ENCODE measurements around the gene PROK1. TPM values are rescaled to one million over a fixed set of nuclear protein-coding genes. Genes with fewer than 3 reads are reported as not detected.
"Not testable (repeated sequence)": the region's sequence is repeated elsewhere in the genome, so short reads cannot be mapped to it uniquely, and the experiment has no call there.

Gene PROK1
- total RNA-seq, 4 donors from 2014 or later, result 0.34 to 1.9 (median 0.78) TPM; not detected in 1

DNA sequence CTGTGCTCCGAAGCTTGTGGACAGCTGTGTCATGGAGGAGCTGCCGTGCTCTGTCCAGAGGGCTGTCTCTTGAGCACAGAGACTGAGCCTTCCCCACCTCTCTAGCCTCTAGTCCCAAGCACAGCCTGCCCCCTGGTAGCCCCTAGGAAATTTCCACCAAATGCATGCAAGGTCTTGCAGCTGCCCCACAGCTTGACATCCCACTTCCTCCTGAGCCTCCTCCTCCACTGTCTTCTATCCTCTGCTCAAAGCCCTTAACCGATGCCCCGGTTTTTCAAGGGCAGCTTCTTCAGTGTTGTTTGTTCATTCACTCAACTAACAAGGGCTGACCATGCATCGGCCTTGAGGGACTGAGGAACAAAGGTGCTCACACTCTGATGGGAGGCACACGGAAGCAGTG lies 20.6 kb upstream of the PROK1 start:
- H3K4me3 ChIP-seq (ENCODE audit: low read depth, poor library complexity, severe bottlenecking), result no peak overlapping the region
- WGBS, 2 donors, result 78 to 80% methylated on average over 6 of the region's 6 CpGs
- no peak for DNase-seq (ENCODE audit: low spot score in 2 of 2)
- TF ChIP-seq, protein P1, sequence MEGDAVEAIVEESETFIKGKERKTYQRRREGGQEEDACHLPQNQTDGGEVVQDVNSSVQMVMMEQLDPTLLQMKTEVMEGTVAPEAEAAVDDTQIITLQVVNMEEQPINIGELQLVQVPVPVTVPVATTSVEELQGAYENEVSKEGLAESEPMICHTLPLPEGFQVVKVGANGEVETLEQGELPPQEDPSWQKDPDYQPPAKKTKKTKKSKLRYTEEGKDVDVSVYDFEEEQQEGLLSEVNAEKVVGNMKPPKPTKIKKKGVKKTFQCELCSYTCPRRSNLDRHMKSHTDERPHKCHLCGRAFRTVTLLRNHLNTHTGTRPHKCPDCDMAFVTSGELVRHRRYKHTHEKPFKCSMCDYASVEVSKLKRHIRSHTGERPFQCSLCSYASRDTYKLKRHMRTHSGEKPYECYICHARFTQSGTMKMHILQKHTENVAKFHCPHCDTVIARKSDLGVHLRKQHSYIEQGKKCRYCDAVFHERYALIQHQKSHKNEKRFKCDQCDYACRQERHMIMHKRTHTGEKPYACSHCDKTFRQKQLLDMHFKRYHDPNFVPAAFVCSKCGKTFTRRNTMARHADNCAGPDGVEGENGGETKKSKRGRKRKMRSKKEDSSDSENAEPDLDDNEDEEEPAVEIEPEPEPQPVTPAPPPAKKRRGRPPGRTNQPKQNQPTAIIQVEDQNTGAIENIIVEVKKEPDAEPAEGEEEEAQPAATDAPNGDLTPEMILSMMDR (IDR thresholded peaks at IDR 0.05), result no peak
- intact Hi-C loops (cut with DNase I; ENCODE audit: low total_unique reads), result no loop called here

DNA sequence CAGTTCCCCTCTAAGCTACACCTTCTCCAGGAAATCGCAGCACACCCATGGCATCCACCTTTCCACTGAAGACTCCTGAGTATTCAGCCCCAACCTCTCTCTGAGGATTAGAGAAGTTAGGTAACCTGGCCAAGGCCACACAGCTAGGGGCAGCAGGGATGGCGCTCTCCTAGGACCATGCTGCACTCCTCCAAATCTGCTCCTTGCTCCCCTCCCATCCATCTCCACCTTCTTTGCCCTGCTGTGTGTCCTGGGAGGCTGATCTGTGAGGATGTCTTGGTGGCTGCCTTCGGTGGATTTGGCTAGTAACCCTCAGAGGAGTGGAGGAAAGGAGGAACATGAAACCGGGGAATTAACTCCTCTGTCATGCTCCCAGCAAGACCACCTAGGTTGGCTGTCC lies 20.0 kb upstream of the PROK1 start:
- DNase-seq (ENCODE audit: low spot score in 2 of 2), result no peak
- intact Hi-C loops (cut with DNase I; ENCODE audit: low total_unique reads), result no loop called here
- WGBS, 2 donors, result 83 to 84% methylated on average over 4 of the region's 4 CpGs
- H3K4me3 ChIP-seq (ENCODE audit: low read depth, poor library complexity, severe bottlenecking), result no peak overlapping the region
- TF ChIP-seq, protein P1 (IDR thresholded peaks at IDR 0.05), result no peak
- no peak for TF ChIP-seq POLR2A (IDR thresholded peaks at IDR 0.05)

DNA sequence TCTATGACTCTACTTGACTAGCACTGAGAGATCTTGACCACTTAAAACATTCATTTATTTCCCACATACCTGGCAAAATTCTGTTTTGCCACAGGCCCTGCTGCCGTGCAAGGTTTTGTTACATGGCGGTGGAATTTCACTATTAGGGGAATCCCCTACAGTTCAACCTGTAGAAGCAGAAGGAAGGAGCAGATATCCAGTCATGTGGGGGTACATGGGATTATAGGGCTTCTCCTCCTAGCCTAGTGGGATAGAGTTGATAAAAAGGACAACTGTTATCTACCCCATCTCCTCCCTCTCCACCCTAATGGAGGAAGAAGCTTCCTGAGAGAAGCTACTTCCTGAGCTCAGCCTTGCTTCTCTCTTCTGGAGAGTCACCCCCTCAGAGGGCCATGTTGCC lies 17.7 kb upstream of the PROK1 start:
- no peak overlapping the region for H3K4me3 ChIP-seq (ENCODE audit: low read depth, poor library complexity, severe bottlenecking)
- intact Hi-C loops (cut with DNase I; ENCODE audit: low total_unique reads), result no loop called here
- 82 to 88% methylated on average over 2 of the region's 2 CpGs for WGBS, 2 donors
- DNase-seq (ENCODE audit: low spot score in 2 of 2), result no peak
- TF ChIP-seq POLR2A (IDR thresholded peaks at IDR 0.05), result no peak
- TF ChIP-seq, protein P1 (IDR thresholded peaks at IDR 0.05), result no peak

DNA sequence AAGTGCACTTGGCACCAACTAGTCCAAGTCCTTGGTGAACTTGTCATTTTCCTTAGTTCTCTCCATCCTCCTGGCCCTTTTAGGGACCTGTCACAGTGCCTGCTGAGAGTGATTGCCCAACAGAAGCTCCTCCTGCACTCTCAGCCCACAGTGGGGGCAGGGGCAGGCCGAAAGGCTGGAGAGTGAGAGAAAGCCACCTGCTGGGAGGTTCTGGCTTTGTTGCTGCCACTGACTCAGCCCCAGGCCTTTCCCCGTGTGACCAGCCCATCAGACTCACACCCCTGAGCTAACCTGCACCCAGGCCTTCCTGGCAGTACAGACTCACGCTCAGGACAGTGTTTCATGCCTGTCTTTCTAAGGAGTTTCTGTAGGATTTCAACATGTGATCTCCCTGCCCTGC lies 17.1 kb upstream of the PROK1 start:
- WGBS, 2 donors, result 33 to 45% methylated on average over 2 of the region's 3 CpGs
- DNase-seq (ENCODE audit: low spot score in 2 of 2), result peak in 1 of 2 donors; percentile 31
- TF ChIP-seq, protein P1 (IDR thresholded peaks at IDR 0.05), result no peak
- TF ChIP-seq POLR2A (IDR thresholded peaks at IDR 0.05), result no peak
- no peak overlapping the region for H3K4me3 ChIP-seq (ENCODE audit: low read depth, poor library complexity, severe bottlenecking)
- intact Hi-C loops (cut with DNase I; ENCODE audit: low total_unique reads), result no loop called here

DNA sequence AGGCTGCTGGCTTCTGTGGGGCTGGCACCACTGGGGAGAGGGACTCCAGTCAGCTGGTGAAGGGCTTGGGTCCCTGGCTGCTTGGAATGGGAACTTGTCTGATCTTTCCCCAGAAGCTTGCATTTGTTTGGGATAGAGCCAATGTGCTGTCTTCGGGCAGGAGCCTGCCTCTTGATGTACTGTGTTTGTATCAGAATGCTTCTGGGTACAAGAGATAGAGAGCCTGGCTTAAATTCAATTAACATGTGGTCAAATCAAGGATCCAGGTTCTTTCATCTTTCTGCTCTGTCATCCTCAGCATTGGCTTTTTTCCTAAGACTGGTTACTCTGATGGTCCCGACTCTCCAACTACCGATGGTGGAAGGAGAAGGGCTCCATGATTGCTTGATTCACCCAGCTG lies 16.0 kb upstream of the PROK1 start:
- 61 to 65% methylated on average over 3 of the region's 3 CpGs for WGBS, 2 donors

DNA sequence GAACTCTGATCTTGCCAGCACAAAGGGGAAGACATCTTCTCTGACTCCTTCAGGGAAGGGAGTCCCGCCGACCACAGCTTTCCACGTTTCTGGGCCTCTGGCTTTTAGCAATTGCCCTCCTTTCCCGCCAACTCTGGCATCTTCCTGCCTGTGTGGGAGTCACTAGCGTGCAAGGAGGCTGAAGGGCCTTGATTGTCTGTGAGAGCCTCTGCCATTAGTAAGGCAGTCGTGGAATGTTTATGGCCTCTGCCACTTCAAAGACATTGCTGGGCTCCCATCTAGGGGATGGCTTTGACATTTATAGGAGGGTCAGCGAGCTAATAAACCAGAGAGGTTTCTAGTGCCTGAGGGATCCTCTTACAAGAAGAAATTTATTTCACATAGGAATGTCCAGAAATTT lies 14.3 kb upstream of the PROK1 start:
- intact Hi-C loops (cut with DNase I; ENCODE audit: low total_unique reads), result no loop called here
- WGBS, 2 donors, result 68 to 81% methylated on average over 7 of the region's 7 CpGs
- no peak for TF ChIP-seq POLR2A (IDR thresholded peaks at IDR 0.05)
- DNase-seq (ENCODE audit: low spot score in 2 of 2), result no peak
- H3K4me3 ChIP-seq (ENCODE audit: low read depth, poor library complexity, severe bottlenecking), result no peak overlapping the region

More for the DNA sequence above, 16.0 kb upstream of the PROK1 start:
- TF ChIP-seq POLR2A (IDR thresholded peaks at IDR 0.05), result no peak
- no peak overlapping the region for H3K4me3 ChIP-seq (ENCODE audit: low read depth, poor library complexity, severe bottlenecking)
- intact Hi-C loops (cut with DNase I; ENCODE audit: low total_unique reads), result no loop called here
- DNase-seq (ENCODE audit: low spot score in 2 of 2), result no peak

DNA sequence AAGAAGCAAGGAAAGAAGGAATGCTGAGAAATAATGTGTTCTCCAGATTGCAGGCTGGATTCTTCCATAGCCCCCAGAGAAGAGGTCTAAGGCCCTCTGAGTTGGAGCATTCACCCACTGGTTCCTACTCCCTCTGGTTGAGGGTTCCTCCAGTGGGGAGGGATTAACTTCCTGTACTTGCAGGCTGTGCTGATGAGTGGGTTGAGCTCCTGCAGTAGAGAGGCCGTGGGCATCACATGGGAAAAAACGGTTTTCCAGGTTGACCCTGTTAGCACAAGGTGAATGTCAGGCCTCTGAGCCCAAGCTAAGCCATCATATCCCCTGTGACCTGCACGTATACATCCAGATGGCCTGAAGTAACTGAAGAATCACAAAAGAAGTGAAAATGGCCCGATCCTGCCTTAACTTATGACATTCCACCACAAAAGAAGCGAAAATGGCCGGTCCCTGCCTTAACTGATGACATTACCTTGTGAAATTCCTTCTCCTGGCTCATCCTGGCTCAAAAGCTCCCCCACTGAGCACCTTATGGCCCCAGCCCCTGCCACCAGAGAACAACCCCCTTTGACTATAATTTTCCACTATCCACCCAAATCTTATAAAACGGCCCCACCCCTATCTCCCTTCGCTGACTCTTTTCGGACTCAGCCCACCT lies 13.2 kb upstream of the PROK1 start:
- DNase-seq (ENCODE audit: low spot score in 2 of 2); intact Hi-C loops (cut with DNase I; ENCODE audit: low total_unique reads); H3K4me3 ChIP-seq (ENCODE audit: low read depth, poor library complexity, severe bottlenecking): not testable (repeated sequence)
- 78 to 89% methylated on average over 9 of the region's 9 CpGs for WGBS, 2 donors
